ENCODE results near the gene P4HA2.

P4HA2 gene

DNA sequence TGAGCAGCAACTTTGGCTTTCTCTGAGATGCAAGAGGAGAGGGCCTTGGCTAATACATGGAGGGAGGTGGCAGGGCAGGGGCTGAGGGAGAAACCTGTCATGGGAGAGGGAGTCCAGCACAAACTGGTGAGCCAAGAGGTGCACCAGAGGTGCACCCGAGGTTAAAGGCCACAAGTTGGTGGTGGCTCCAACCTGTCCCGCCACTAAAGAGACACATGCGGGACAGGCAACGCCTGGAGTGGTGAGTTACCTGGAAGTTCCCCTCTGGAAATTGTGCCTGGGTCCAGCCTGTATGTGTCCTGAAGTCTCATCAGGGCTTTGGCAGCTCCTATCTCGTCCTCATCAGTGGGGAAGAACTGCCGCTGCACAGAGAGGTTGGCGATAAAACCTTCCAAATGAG, 14.0 kb downstream of the P4HA2 start:
- Histone ChIP-seq H3K4me1 (ENCODE audit: control insufficient read depth, insufficient read depth, low read length) (no peaks in the 10 kb centered on the region), H3K27me3 (ENCODE audit: control insufficient read depth, insufficient read depth, low read length) (no peaks in the 10 kb centered on the region), H3K4me3 (ENCODE audit: low read depth, low read length) (no peak overlapping the region), H3K9ac (ENCODE audit: low read depth, low read length) (no peak overlapping the region), H3K9me3 (ENCODE audit: control insufficient read depth, insufficient read depth, low read length) (no peaks in the 10 kb centered on the region), H3K36me3 (ENCODE audit: control insufficient read depth, insufficient read depth, low read length) (no peaks in the 10 kb centered on the region)

DNA sequence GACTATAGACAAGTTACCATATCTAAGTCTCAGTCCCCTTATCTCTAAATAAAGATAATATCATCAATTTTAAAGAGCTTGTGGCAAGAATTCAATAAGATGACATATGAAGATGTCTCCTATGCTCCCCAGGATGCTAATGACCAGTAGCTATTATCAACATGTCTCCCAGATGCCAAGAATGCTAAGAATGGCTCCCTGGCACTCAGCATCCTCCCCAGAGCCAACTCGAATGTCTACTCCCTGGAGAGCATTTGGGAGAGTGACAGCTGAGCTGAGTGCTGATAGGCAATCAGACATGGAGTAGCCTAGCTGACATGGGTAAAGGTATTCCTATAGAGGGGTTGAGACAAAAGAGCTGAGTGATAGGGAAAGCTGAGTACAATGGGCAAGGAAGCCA, 15.9 kb downstream of the P4HA2 start:
- Histone ChIP-seq H3K9me3 (ENCODE audit: control insufficient read depth, insufficient read depth, low read length) (no peaks in the 10 kb centered on the region), H3K36me3 (ENCODE audit: control insufficient read depth, insufficient read depth, low read length) (no peaks in the 10 kb centered on the region), H3K4me1 (ENCODE audit: control insufficient read depth, insufficient read depth, low read length) (peaks cover 8% of the 10 kb centered on the region), H3K27me3 (ENCODE audit: control insufficient read depth, insufficient read depth, low read length) (no peaks in the 10 kb centered on the region), H3K9ac (ENCODE audit: low read depth, low read length) (no peak overlapping the region), H3K4me3 (ENCODE audit: low read depth, low read length) (no peak overlapping the region)

DNA sequence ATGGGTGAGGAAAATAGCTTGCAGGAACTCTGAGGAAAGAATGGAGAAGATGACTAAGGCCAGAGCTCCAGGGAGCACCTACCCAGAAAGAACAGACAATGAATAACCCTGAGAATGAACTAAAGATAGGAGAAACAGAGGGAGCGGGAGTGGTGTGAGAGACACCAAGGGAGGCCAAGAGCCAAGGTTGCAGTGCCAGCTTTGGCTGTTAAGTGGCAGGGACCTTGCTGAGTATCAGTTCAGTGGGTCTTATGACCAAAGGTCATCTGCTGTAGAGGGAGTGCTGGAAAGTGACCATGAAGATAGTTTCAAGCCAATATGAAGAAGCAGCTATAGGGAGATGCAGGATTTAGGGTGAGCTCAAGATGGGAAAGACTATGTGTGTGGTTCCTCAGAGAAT, 16.7 kb downstream of the P4HA2 start:
- H3K9ac ChIP-seq (ENCODE audit: low read depth, low read length), result no peak overlapping the region
- no peaks in the 10 kb centered on the region for H3K36me3 ChIP-seq (ENCODE audit: control insufficient read depth, insufficient read depth, low read length)
- H3K27me3 ChIP-seq (ENCODE audit: control insufficient read depth, insufficient read depth, low read length), result no peaks in the 10 kb centered on the region
- H3K4me3 ChIP-seq (ENCODE audit: low read depth, low read length), result no peak overlapping the region
- no peaks in the 10 kb centered on the region for H3K9me3 ChIP-seq (ENCODE audit: control insufficient read depth, insufficient read depth, low read length)
- peaks cover 8% of the 10 kb centered on the region for H3K4me1 ChIP-seq (ENCODE audit: control insufficient read depth, insufficient read depth, low read length)

DNA sequence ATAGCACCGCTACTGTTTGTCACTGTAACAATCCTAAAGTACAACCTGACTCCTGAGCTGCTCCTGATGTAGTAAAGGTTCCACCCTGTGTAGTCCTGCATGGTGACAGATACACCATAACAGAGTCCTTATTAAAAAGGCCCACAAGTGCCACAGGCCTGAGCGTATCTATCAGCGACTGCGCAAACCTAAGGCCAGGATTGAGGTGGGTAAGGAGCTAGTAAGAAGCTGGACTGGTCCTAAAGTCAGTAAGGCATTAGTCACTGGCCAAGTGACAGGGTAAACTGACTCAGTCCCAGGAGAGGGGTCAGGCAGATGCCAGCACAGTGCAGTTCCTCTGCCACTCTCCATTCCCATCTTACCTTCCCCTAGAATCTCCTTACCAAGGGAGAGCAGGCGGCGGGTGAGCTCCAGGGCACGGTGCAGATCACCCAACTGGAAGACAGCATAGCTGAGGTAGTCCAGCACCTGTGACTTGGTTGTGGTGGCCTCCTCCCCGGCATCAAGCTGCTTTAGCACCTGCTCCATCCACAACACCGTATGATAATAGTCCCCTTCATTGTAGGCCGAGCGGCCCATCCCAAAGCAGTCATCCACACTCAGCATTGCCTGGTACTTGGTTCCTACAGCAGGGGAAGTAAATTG, 17.6 kb downstream of the P4HA2 start:
- Histone ChIP-seq H3K36me3 (ENCODE audit: control insufficient read depth, insufficient read depth, low read length) (no peaks in the 10 kb centered on the region), H3K4me1 (ENCODE audit: control insufficient read depth, insufficient read depth, low read length) (peaks cover 8% of the 10 kb centered on the region)

GRCh38 chr5:132209131-132209530, 18.5 kb downstream of the P4HA2 start:
- Histone ChIP-seq H3K36me3 (ENCODE audit: control insufficient read depth, insufficient read depth, low read length) (no peaks in the 10 kb centered on the region), H3K9ac (ENCODE audit: low read depth, low read length) (no peak overlapping the region), H3K27me3 (ENCODE audit: control insufficient read depth, insufficient read depth, low read length) (no peaks in the 10 kb centered on the region), H3K4me1 (ENCODE audit: control insufficient read depth, insufficient read depth, low read length) (peaks cover 8% of the 10 kb centered on the region), H3K9me3 (ENCODE audit: control insufficient read depth, insufficient read depth, low read length) (no peaks in the 10 kb centered on the region), H3K4me3 (ENCODE audit: low read depth, low read length) (no peak overlapping the region)

More for the DNA sequence above, 17.6 kb downstream of the P4HA2 start:
- Histone ChIP-seq H3K9me3 (ENCODE audit: control insufficient read depth, insufficient read depth, low read length) (no peaks in the 10 kb centered on the region), H3K9ac (ENCODE audit: low read depth, low read length) (no peak overlapping the region), H3K4me3 (ENCODE audit: low read depth, low read length) (no peak overlapping the region), H3K27me3 (ENCODE audit: control insufficient read depth, insufficient read depth, low read length) (no peaks in the 10 kb centered on the region)

DNA sequence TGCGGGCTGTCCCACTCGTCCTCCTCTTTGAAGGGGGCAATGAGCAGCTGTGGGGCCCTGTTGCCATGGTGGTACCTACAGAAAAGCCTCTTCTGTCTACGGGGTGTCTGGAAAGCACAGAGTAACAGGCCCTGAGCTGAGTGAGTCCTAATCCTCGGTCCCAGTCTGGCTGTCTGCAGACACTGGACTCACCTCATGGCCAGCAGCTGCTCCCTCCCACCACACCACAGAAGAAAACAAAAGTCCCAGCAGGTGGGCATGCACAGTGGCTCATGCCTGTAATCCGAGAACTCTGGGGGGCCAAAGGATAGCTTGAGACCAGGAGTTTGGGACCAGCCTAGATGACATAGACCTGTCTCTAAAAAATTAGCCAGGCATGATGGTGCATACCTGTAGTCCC, 19.9 kb downstream of the P4HA2 start:
- Histone ChIP-seq H3K4me1 (ENCODE audit: control insufficient read depth, insufficient read depth, low read length) (peaks cover 8% of the 10 kb centered on the region), H3K9me3 (ENCODE audit: control insufficient read depth, insufficient read depth, low read length) (no peaks in the 10 kb centered on the region), H3K27me3 (ENCODE audit: control insufficient read depth, insufficient read depth, low read length) (no peaks in the 10 kb centered on the region), H3K4me3 (ENCODE audit: low read depth, low read length) (no peak overlapping the region), H3K36me3 (ENCODE audit: control insufficient read depth, insufficient read depth, low read length) (no peaks in the 10 kb centered on the region), H3K9ac (ENCODE audit: low read depth, low read length) (no peak overlapping the region)

DNA sequence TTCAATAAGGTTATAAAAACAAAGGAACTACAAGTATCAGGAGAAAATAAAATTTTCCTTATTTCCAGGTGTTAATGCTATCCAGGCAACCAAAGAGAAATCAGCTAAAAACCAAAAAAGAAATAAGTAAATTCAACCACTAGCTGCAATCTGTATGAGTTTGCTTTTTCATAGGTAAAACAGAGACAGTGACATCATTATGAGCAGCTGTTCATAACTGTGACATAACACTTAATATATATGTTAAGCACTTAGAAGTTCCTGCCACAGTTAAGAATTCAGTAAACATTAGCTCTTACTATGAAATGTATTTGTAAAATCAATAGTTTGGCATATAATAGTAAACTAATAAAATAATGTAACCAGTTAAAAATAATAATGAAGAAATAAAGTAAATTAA, 20.9 kb downstream of the P4HA2 start:
- H3K9ac ChIP-seq (ENCODE audit: low read depth, low read length), result no peak overlapping the region
- no peaks in the 10 kb centered on the region for H3K27me3 ChIP-seq (ENCODE audit: control insufficient read depth, insufficient read depth, low read length)
- H3K36me3 ChIP-seq (ENCODE audit: control insufficient read depth, insufficient read depth, low read length), result no peaks in the 10 kb centered on the region
- H3K4me1 ChIP-seq (ENCODE audit: control insufficient read depth, insufficient read depth, low read length), result peaks cover 8% of the 10 kb centered on the region
- H3K9me3 ChIP-seq (ENCODE audit: control insufficient read depth, insufficient read depth, low read length), result no peaks in the 10 kb centered on the region
- H3K4me3 ChIP-seq (ENCODE audit: low read depth, low read length), result no peak overlapping the region

DNA sequence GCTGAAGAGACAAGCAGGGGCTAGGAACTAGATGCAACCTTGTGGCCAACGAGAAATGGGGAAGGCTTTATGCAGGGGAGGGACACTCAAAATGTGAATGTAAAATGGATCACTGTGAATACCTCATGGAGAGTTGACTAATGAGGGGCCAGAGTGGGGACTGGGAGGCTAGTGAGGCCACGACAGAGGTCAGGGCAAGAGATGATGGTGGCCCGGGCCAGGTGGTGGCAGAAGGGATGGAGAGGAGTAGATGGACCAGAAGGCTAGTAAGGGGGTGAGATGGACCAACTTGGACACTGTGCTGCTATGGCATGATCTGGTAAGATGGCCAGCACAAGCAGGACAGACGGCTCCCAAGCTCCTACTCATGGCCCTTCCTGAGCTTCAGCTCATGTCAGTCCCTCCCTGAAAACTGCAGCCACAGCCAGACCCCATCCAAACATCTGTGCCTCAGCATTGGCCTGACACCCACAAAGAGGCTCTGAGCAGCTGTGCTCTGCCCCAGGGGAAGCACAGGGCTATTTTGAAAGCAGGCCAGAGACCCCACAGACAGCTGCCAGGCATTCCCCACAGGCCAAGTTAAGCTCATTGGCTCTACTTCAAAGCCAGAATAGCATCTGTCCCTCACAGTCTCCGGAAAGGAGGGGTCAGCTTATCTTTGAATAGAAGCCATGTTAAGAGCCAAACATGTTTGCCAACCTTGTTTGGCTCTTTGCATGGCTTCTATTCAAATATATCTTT, 22.1 kb downstream of the P4HA2 start:
- no peak overlapping the region for H3K4me3 ChIP-seq (ENCODE audit: low read depth, low read length)
- no peaks in the 10 kb centered on the region for H3K36me3 ChIP-seq (ENCODE audit: control insufficient read depth, insufficient read depth, low read length)

GRCh38 chr5:132204371-132205135, 23.1 kb downstream of the P4HA2 start:
- no peak overlapping the region for H3K4me3 ChIP-seq (ENCODE audit: low read depth, low read length)
- H3K36me3 ChIP-seq (ENCODE audit: control insufficient read depth, insufficient read depth, low read length), result no peaks in the 10 kb centered on the region
- no peaks in the 10 kb centered on the region for H3K27me3 ChIP-seq (ENCODE audit: control insufficient read depth, insufficient read depth, low read length)
- no peaks in the 10 kb centered on the region for H3K9me3 ChIP-seq (ENCODE audit: control insufficient read depth, insufficient read depth, low read length)
- H3K4me1 ChIP-seq (ENCODE audit: control insufficient read depth, insufficient read depth, low read length), result peaks cover 8% of the 10 kb centered on the region
- H3K9ac ChIP-seq (ENCODE audit: low read depth, low read length), result no peak overlapping the region

More for the DNA sequence above, 22.1 kb downstream of the P4HA2 start:
- Histone ChIP-seq H3K27me3 (ENCODE audit: control insufficient read depth, insufficient read depth, low read length) (no peaks in the 10 kb centered on the region), H3K4me1 (ENCODE audit: control insufficient read depth, insufficient read depth, low read length) (peaks cover 8% of the 10 kb centered on the region), H3K9me3 (ENCODE audit: control insufficient read depth, insufficient read depth, low read length) (no peaks in the 10 kb centered on the region), H3K9ac (ENCODE audit: low read depth, low read length) (no peak overlapping the region)

GRCh38 chr5:132203916-132204315, 23.7 kb downstream of the P4HA2 start:
- Histone ChIP-seq H3K27me3 (ENCODE audit: control insufficient read depth, insufficient read depth, low read length) (no peaks in the 10 kb centered on the region), H3K36me3 (ENCODE audit: control insufficient read depth, insufficient read depth, low read length) (no peaks in the 10 kb centered on the region), H3K4me1 (ENCODE audit: control insufficient read depth, insufficient read depth, low read length) (peaks cover 8% of the 10 kb centered on the region), H3K9me3 (ENCODE audit: control insufficient read depth, insufficient read depth, low read length) (no peaks in the 10 kb centered on the region), H3K9ac (ENCODE audit: low read depth, low read length) (no peak overlapping the region), H3K4me3 (ENCODE audit: low read depth, low read length) (no peak overlapping the region)

DNA sequence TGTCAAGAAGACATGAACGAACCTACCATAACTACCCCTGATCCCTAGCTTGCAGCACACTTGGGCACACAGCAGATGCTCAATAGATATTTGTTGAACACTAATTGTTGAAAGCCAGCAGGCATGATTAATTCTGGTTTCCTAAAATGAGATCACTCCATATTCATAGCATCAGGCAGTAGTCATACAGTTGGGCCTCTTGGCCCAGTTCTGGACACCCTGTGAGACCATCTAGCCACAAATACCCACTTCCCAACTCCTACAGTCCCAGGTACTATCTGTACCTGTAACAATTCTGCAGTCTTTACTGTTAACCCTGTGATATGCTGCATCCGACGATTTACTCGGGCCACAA, 24.2 kb downstream of the P4HA2 start:
- no peak overlapping the region for H3K9ac ChIP-seq (ENCODE audit: low read depth, low read length)
- no peaks in the 10 kb centered on the region for H3K36me3 ChIP-seq (ENCODE audit: control insufficient read depth, insufficient read depth, low read length)
- no peak overlapping the region for H3K4me3 ChIP-seq (ENCODE audit: low read depth, low read length)
- H3K27me3 ChIP-seq (ENCODE audit: control insufficient read depth, insufficient read depth, low read length), result no peaks in the 10 kb centered on the region
- peaks cover 8% of the 10 kb centered on the region for H3K4me1 ChIP-seq (ENCODE audit: control insufficient read depth, insufficient read depth, low read length)
- H3K9me3 ChIP-seq (ENCODE audit: control insufficient read depth, insufficient read depth, low read length), result no peaks in the 10 kb centered on the region

Measured in iPS-15b (cell line).